Mesendoderm (in vitro differentiated cells): ENCODE results near the gene KSR2.
A peak's percentile ranks its signal among the peaks of the same experiment; 100 is the strongest.

ENCODE experiments used
- DNase-seq: peaks from one replicate; pipeline ENCODE4 v3.0.0; 2013
- H2AK5ac ChIP-seq: 2 replicates; pipeline ENCODE4 v1.6.1; 2013; ENCODE audit warnings: low read length, inconsistent platforms
- H2BK120ac ChIP-seq: 2 replicates; pipeline ENCODE4 v1.6.1; 2013; ENCODE audit warnings: low read depth, mild to moderate bottlenecking, low read length, moderate library complexity, mixed read lengths
- H2BK15ac ChIP-seq: replicated peaks from 2 replicates; pipeline ENCODE4 v1.6.1; 2013; ENCODE audit warnings: low read depth, mild to moderate bottlenecking, moderate library complexity
- H2BK5ac ChIP-seq: 2 replicates; pipeline ENCODE4 v1.6.1; 2013; ENCODE audit warnings: low read length, inconsistent platforms
- H3K18ac ChIP-seq: 2 replicates; pipeline ENCODE4 v1.6.1; 2013; ENCODE audit warnings: mild to moderate bottlenecking, low read length, mixed read lengths
- H3K23ac ChIP-seq: one replicate; pipeline ENCODE4 v1.6.1; 2013; ENCODE audit warnings: low read length
- H3K27ac ChIP-seq: 2 replicates; pipeline ENCODE4 v1.5.1; 2013; ENCODE audit warnings: low read depth, mild to moderate bottlenecking, inconsistent platforms, low read length, moderate library complexity
- H3K27me3 ChIP-seq: 2 replicates; pipeline ENCODE4 v1.6.1; 2013; ENCODE audit warnings: low read length, control low read depth, mild to moderate bottlenecking, inconsistent platforms; ENCODE audit not compliant: insufficient read depth, poor library complexity
- H3K36me3 ChIP-seq: 2 replicates; pipeline ENCODE4 v1.6.1; 2013; ENCODE audit warnings: low read length, inconsistent platforms; ENCODE audit not compliant: control insufficient read depth, insufficient read depth
- H3K4ac ChIP-seq: one replicate; pipeline ENCODE4 v1.6.1; 2013; ENCODE audit warnings: low read depth, mild to moderate bottlenecking, low read length, moderate library complexity
- H3K4me1 ChIP-seq: 2 replicates; pipeline ENCODE4 v1.6.1; 2013; ENCODE audit warnings: low read depth, low read length, inconsistent platforms; ENCODE audit not compliant: control insufficient read depth
- H3K4me2 ChIP-seq: 2 replicates; pipeline ENCODE4 v1.6.1; 2013; ENCODE audit warnings: low read length
- H3K4me3 ChIP-seq: 2 replicates; pipeline ENCODE4 v1.5.1; 2013; ENCODE audit warnings: mild to moderate bottlenecking, low read length
- H3K56ac ChIP-seq: one replicate; pipeline ENCODE4 v1.6.1; 2013; ENCODE audit warnings: low read length
- H3K79me1 ChIP-seq: 2 replicates; pipeline ENCODE4 v1.6.1; 2013; ENCODE audit warnings: low read length, inconsistent platforms
- H3K79me2 ChIP-seq: 2 replicates; pipeline ENCODE4 v1.6.1; 2013; ENCODE audit warnings: mild to moderate bottlenecking, low read length; ENCODE audit not compliant: control insufficient read depth, insufficient read depth
- H3K9ac ChIP-seq: 2 replicates; pipeline ENCODE4 v1.6.1; 2013; ENCODE audit warnings: low read length, inconsistent platforms
- H4K5ac ChIP-seq: one replicate; pipeline ENCODE4 v1.6.1; 2013; ENCODE audit warnings: low read length
- H4K8ac ChIP-seq: one replicate; pipeline ENCODE4 v1.6.1; 2013; ENCODE audit warnings: low read depth, mild to moderate bottlenecking, control low read depth, low read length, moderate library complexity
- WGBS: extraction: QIAGEN DNeasy Blood & Tissue Kit; methylation state at CpG from one replicate; pipeline ENCODE4 v1.1.7; 2013; ENCODE audit warnings: low lambda C conversion rate, missing lambda C conversion rate; ENCODE audit not compliant: insufficient coverage; ENCODE audit errors: extremely low coverage; 5-methylcytosine and 5-hydroxymethylcytosine counted together

KSR2 gene

DNA sequence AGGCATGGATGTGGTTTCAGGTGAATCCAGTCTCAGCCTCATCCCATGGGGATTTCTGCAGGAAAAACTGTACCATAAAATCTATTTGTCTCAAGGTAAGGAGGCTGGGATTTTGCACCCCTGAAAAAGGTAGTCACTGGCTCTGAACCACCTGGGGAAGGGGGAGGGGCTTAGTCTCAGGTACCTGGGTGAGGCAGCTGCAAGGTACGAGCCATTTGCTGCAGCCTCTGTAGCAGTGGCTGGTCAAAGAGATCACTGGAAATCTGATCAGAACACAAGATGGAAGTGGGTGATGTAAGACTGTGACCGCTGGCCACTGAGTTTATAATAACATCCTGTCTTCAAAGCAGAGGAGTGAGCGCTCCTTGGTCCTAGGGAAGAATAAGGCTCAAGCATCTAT is 397.5 kb downstream of the KSR2 start:
- Histone ChIP-seq H2AK5ac (no peak overlapping the region), H3K18ac (no peak overlapping the region), H4K8ac (no peak overlapping the region), H2BK120ac (no peak overlapping the region), H2BK15ac (no peak overlapping the region), H3K9ac (no peak overlapping the region), H3K4me1 (no peaks in the 10 kb centered on the region), H3K4me3 (no peak overlapping the region), H3K23ac (no peak overlapping the region), H3K27ac (no peak overlapping the region), H2BK5ac (no peak overlapping the region), H3K4ac (no peak overlapping the region), H4K5ac (no peak overlapping the region), H3K79me1 (no peaks in the 10 kb centered on the region), H3K4me2 (no peak overlapping the region), H3K79me2 (no peaks in the 10 kb centered on the region), H3K56ac (no peak overlapping the region), H3K27me3 (no peaks in the 10 kb centered on the region), H3K36me3 (no peaks in the 10 kb centered on the region)
- WGBS = no CpG with 5 or more reads among the region's 3 CpGs
- DNase-seq = no peak

- Histone ChIP-seq H3K27ac (no peak overlapping the region), H3K56ac (no peak overlapping the region), H2BK120ac (no peak overlapping the region), H3K4me3 (no peak overlapping the region), H2AK5ac (no peak overlapping the region), H3K79me1 (no peaks in the 10 kb centered on the region), H4K8ac (no peak overlapping the region), H3K4ac (no peak overlapping the region), H3K36me3 (no peaks in the 10 kb centered on the region), H3K79me2 (no peaks in the 10 kb centered on the region), H3K18ac (no peak overlapping the region), H2BK15ac (no peak overlapping the region), H2BK5ac (no peak overlapping the region), H3K4me2 (no peak overlapping the region), H3K9ac (no peak overlapping the region), H4K5ac (no peak overlapping the region), H3K27me3 (no peaks in the 10 kb centered on the region), H3K23ac (no peak overlapping the region), H3K4me1 (no peaks in the 10 kb centered on the region)
- DNase-seq = no peak
- no CpG with 5 or more reads among the region's 6 CpGs for WGBS
These were observed 398.2 kb downstream of the KSR2 start for GRCh38 chr12:117570608-117571007.

DNA sequence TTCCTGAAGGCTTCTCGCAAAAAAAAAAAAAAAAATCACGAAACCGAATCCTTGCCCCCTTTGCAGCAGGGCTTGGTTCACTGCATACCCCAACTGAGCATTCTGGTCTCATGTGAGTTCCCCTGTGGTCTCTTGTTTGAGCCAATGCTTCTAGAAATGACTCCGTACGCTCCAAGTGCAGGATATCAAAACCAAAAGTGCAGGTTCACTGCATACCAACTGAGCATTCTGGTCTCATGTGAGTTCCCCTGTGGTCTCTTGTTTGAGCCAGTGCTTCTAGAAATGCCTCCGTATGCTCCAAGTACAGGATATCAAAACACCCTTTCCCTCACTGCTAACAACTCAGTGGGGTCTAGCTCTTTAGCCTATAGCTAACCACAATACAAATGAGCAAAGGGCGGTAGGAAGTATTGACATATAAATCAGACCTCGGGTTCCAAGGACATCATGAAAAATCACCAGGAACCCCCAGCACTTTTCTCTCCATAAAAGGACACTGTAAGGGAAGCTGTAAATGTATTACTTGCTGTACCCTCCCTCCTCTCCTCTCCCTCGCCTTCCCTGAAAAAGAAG is 401.1 kb downstream of the KSR2 start:
- WGBS = no CpG with 5 or more reads among the region's 9 CpGs
- H2BK120ac ChIP-seq = no peak overlapping the region
- H4K5ac ChIP-seq = no peak overlapping the region
- H3K4ac ChIP-seq = no peak overlapping the region
- H3K4me2 ChIP-seq = no peak overlapping the region
- no peak overlapping the region for H3K23ac ChIP-seq
- no peaks in the 10 kb centered on the region for H3K4me1 ChIP-seq
- no peak overlapping the region for H2BK5ac ChIP-seq
- no peaks in the 10 kb centered on the region for H3K36me3 ChIP-seq
- H3K9ac ChIP-seq = no peak overlapping the region
- H3K4me3 ChIP-seq = no peak overlapping the region
- no peak overlapping the region for H2BK15ac ChIP-seq
- no peak overlapping the region for H4K8ac ChIP-seq
- no peak for DNase-seq
- no peak overlapping the region for H3K56ac ChIP-seq
- no peaks in the 10 kb centered on the region for H3K27me3 ChIP-seq
- H3K27ac ChIP-seq = no peak overlapping the region
- H3K18ac ChIP-seq = no peak overlapping the region
- no peaks in the 10 kb centered on the region for H3K79me2 ChIP-seq
- H2AK5ac ChIP-seq = no peak overlapping the region
- no peaks in the 10 kb centered on the region for H3K79me1 ChIP-seq

DNA sequence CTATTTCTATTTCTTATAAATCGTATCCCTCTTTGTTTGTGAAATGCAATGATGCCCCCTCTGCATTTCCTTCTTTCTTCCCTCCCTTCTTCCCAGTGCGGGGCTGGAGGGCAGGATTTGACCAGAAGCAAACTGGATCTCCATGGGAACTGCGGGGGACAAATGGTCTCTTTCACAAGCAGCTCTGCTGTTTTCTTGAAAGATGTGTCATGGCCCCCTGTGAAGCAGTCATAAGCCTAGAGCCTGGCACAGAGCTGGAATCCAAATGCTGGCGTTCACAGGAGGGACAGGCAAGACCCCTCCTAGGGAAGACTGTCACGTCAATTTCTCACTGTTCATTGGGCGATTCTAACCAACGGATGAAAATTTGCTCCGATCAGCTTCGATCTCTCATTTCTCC is 403.9 kb downstream of the KSR2 start:
- Histone ChIP-seq H2BK15ac (no peak overlapping the region), H3K4me2 (no peak overlapping the region), H2AK5ac (no peak overlapping the region), H2BK5ac (no peak overlapping the region), H3K56ac (no peak overlapping the region), H3K27me3 (no peaks in the 10 kb centered on the region), H4K5ac (no peak overlapping the region), H3K4me1 (no peaks in the 10 kb centered on the region), H3K79me2 (no peaks in the 10 kb centered on the region), H3K4ac (no peak overlapping the region), H3K4me3 (no peak overlapping the region), H3K79me1 (no peaks in the 10 kb centered on the region), H3K27ac (no peak overlapping the region), H3K23ac (no peak overlapping the region), H4K8ac (no peak overlapping the region), H3K18ac (no peak overlapping the region), H3K36me3 (no peaks in the 10 kb centered on the region), H3K9ac (no peak overlapping the region), H2BK120ac (no peak overlapping the region)
- DNase-seq = peak; percentile 84
- WGBS = no CpG with 5 or more reads among the region's 9 CpGs

GRCh38 chr12:117563706-117564105 is 405.1 kb downstream of the KSR2 start:
- Histone ChIP-seq H3K27ac (no peak overlapping the region), H4K5ac (no peak overlapping the region), H3K56ac (no peak overlapping the region), H3K4me1 (no peaks in the 10 kb centered on the region), H3K27me3 (no peaks in the 10 kb centered on the region), H3K4me3 (no peak overlapping the region), H3K79me2 (no peaks in the 10 kb centered on the region), H3K36me3 (no peaks in the 10 kb centered on the region), H2BK15ac (no peak overlapping the region), H3K18ac (no peak overlapping the region), H3K4ac (no peak overlapping the region), H2AK5ac (no peak overlapping the region), H3K9ac (no peak overlapping the region), H4K8ac (no peak overlapping the region), H3K23ac (no peak overlapping the region), H2BK5ac (no peak overlapping the region), H2BK120ac (no peak overlapping the region), H3K4me2 (no peak overlapping the region), H3K79me1 (no peaks in the 10 kb centered on the region)
- no CpG with 5 or more reads among the region's 2 CpGs for WGBS
- DNase-seq = no peak

DNA sequence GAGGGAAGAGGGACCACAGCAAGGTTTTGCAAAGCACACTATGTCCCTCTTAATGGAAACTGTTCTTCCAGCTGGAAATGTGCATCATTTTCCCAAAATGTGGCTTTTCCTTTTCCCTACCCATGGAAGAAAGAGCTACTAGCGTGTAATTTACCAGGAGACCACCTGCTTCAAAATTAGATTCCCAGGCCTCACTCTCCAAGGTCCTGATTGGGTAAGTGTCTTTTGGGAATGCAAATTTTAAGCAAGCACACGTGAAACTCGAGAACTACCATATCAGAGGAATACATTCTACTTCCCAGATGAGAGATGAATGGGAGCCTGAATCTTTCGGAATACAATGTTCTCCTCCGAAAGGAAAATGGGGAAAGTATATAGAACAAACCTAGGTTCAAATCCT is 405.8 kb downstream of the KSR2 start:
- H3K4me3 ChIP-seq = no peak overlapping the region
- no peak overlapping the region for H2BK15ac ChIP-seq
- no peak overlapping the region for H3K4me2 ChIP-seq
- DNase-seq = peak; percentile 22
- no peak overlapping the region for H2BK5ac ChIP-seq
- H4K8ac ChIP-seq = no peak overlapping the region
- H3K4ac ChIP-seq = no peak overlapping the region
- no peak overlapping the region for H2AK5ac ChIP-seq
- no peaks in the 10 kb centered on the region for H3K79me2 ChIP-seq
- WGBS = no CpG with 5 or more reads among the region's 5 CpGs
- H3K18ac ChIP-seq = no peak overlapping the region
- H4K5ac ChIP-seq = no peak overlapping the region
- no peak overlapping the region for H3K23ac ChIP-seq
- H3K9ac ChIP-seq = no peak overlapping the region
- no peaks in the 10 kb centered on the region for H3K36me3 ChIP-seq
- H2BK120ac ChIP-seq = no peak overlapping the region
- H3K27me3 ChIP-seq = no peaks in the 10 kb centered on the region
- H3K27ac ChIP-seq = no peak overlapping the region
- no peaks in the 10 kb centered on the region for H3K4me1 ChIP-seq
- H3K56ac ChIP-seq = no peak overlapping the region
- no peaks in the 10 kb centered on the region for H3K79me1 ChIP-seq
